ENCODE results near the gene TNFRSF4. TPM values are rescaled to one million over a fixed set of nuclear protein-coding genes. Genes with fewer than 3 reads are reported as not detected.

The TNFRSF4 gene
- total and polyA plus RNA-seq, 4 experiments from 2014 or later, result 13.5 to 75.1 (median 39.3) TPM

GRCh38 chr1:1231400-1232207 is 17.7 kb upstream of the TNFRSF4 start, which contains the start of gene SDF4:
TSS of gene SDF4 (minus strand) at chr1:1232001. CDS start at chr1:1228772, 3,229 bp downstream.
- Histone ChIP-seq H3K4me3 (ENCODE audit: low read length in 2 of 2) (peak within 1 kb of the TSS; percentile 67 to 92), H3K36me3 (ENCODE audit: insufficient read depth, low read length) (peaks cover 17% of the 10 kb centered on the region), H3K27me3 (ENCODE audit: insufficient read depth, low read length) (no peaks in the 10 kb centered on the region), H3K4me1 (ENCODE audit: insufficient read depth, low read length) (peaks cover 39% of the 10 kb centered on the region), H3K27ac (ENCODE audit: low read depth, low read length) (peak within 1 kb of the TSS; percentile 96), H3K9me3 (ENCODE audit: control insufficient read depth in 1 of 2, low read length in 2 of 2) (no peaks in the 10 kb centered on the region)
- Mint-ChIP-seq H3K4me3 (peak within 1 kb of the TSS; percentile 93 to 96 (median 94)), H3K9me3 (peaks cover 0 to 4% (median 0%) of the 10 kb centered on the region in 8 donors), H3K27ac (peak within 1 kb of the TSS; percentile 92 to 96 (median 95)), H3K4me1 (peaks cover 15 to 49% (median 30%) of the 10 kb centered on the region in 4 donors), H3K36me3 (peaks cover 5 to 27% of the 10 kb centered on the region in 2 donors), H3K27me3 (no peaks in the 10 kb centered on the region)
- intact Hi-C loops (cut with micrococcal nuclease), result loop anchor here (1.0 to 5.0 kb wide), 5 partner anchors 17 to 115 kb away; partner anchors contain the start of genes C1orf159, PUSL1, TNFRSF4 and UBE2J2
- CTCF ChIA-PET (ENCODE audit: partially characterized antibody), result interaction anchor here (1.0 to 1.7 kb wide), 3 partner anchors 16 to 109 kb away, joined by 3 to 5 read pairs (median 5); no protein-coding TSS in a partner anchor
- DNase-seq, result peak; percentile 96 to 98 (median 96)
- POLR2A ChIA-PET (ENCODE audit: partially characterized antibody), result interaction anchor here (0.6 to 2.4 kb wide), 18 partner anchors 13 to 168 kb away, joined by 3 to 19 read pairs (median 4); partner anchors contain the start of genes AURKAIP1, CCNL2, TNFRSF18 and TNFRSF4

- H3K4me1 Mint-ChIP-seq, result peaks cover 15 to 50% (median 32%) of the 10 kb centered on the region in 4 donors
- Histone ChIP-seq H3K36me3 (ENCODE audit: insufficient read depth, low read length) (peaks cover 23% of the 10 kb centered on the region), H3K9me3 (ENCODE audit: control insufficient read depth in 1 of 2, low read length in 2 of 2) (no peaks in the 10 kb centered on the region), H3K4me3 (ENCODE audit: low read length in 2 of 2) (peak overlapping the region; percentile 67 to 92), H3K27me3 (ENCODE audit: insufficient read depth, low read length) (no peaks in the 10 kb centered on the region), H3K27ac (ENCODE audit: low read depth, low read length) (peak overlapping the region; percentile 96), H3K4me1 (ENCODE audit: insufficient read depth, low read length) (peaks cover 39% of the 10 kb centered on the region)
- intact Hi-C loops (cut with micrococcal nuclease), result loop anchor here (2.0 to 5.0 kb wide), 3 partner anchors 16 to 114 kb away; partner anchors contain the start of genes C1orf159 and TNFRSF4
- H3K27ac Mint-ChIP-seq, result peak overlapping the region; percentile 92 to 96 (median 95)
- no peaks in the 10 kb centered on the region for H3K27me3 Mint-ChIP-seq
- CTCF ChIA-PET (ENCODE audit: partially characterized antibody), result interaction anchor here (1.0 to 1.7 kb wide), 3 partner anchors 15 to 108 kb away, joined by 3 to 5 read pairs (median 5); no protein-coding TSS in a partner anchor
- H3K4me3 Mint-ChIP-seq, result peak overlapping the region; percentile 93 to 96 (median 94)
- peaks cover 0 to 4% (median 0%) of the 10 kb centered on the region in 8 donors for H3K9me3 Mint-ChIP-seq
- peak in 1 of 5 donors; percentile 23 for DNase-seq
- peaks cover 10 to 31% of the 10 kb centered on the region in 2 donors for H3K36me3 Mint-ChIP-seq
- POLR2A ChIA-PET (ENCODE audit: partially characterized antibody), result interaction anchor here (0.6 to 2.4 kb wide), 12 partner anchors 12 to 144 kb away, joined by 3 to 19 read pairs (median 6); partner anchors contain the start of genes AURKAIP1, TNFRSF18, TNFRSF4 and UBE2J2
Measured at GRCh38 chr1:1230656-1231399, 16.9 kb upstream of the TNFRSF4 start.

- H3K27ac ChIP-seq (ENCODE audit: low read depth, low read length), result peak overlapping the region; percentile 96
- ChIA-PET POLR2A (ENCODE audit: partially characterized antibody) (interaction anchor here (1.7 kb wide), 1 partner anchor 15 kb away, joined by 17 read pairs; the partner anchor contains the start of gene TNFRSF4), CTCF (ENCODE audit: partially characterized antibody) (interaction anchor here (1.5 kb wide), 1 partner anchor 71 kb away, joined by 3 read pairs; no protein-coding TSS in a partner anchor)
- Mint-ChIP-seq H3K36me3 (peaks cover 14 to 35% of the 10 kb centered on the region in 2 donors), H3K4me1 (peaks cover 15 to 51% (median 36%) of the 10 kb centered on the region in 4 donors), H3K27ac (peak overlapping the region in 6 of 7 donors; percentile 27 to 84 (median 68)), H3K9me3 (peaks cover 0 to 4% (median 0%) of the 10 kb centered on the region in 8 donors), H3K27me3 (no peaks in the 10 kb centered on the region), H3K4me3 (peak overlapping the region; percentile 4 to 71 (median 56))
- H3K36me3 ChIP-seq (ENCODE audit: insufficient read depth, low read length), result peaks cover 34% of the 10 kb centered on the region
- H3K4me3 ChIP-seq (ENCODE audit: low read length in 2 of 2), result no peak overlapping the region
- no peaks in the 10 kb centered on the region for H3K9me3 ChIP-seq (ENCODE audit: control insufficient read depth in 1 of 2, low read length in 2 of 2)
- intact Hi-C loops (cut with micrococcal nuclease), result loop anchor here (2.0 to 5.0 kb wide), 3 partner anchors 15 to 113 kb away; partner anchors contain the start of genes C1orf159 and TNFRSF4
- peaks cover 39% of the 10 kb centered on the region for H3K4me1 ChIP-seq (ENCODE audit: insufficient read depth, low read length)
- no peak for DNase-seq
- no peaks in the 10 kb centered on the region for H3K27me3 ChIP-seq (ENCODE audit: insufficient read depth, low read length)
Measured at GRCh38 chr1:1229770-1230169, 15.8 kb upstream of the TNFRSF4 start.

GRCh38 chr1:1228596-1229321 is 14.8 kb upstream of the TNFRSF4 start:
- Mint-ChIP-seq H3K4me1 (peaks cover 15 to 44% (median 28%) of the 10 kb centered on the region in 4 donors), H3K36me3 (peaks cover 14 to 39% of the 10 kb centered on the region in 2 donors), H3K27ac (peak overlapping the region in 2 of 7 donors; percentile 31 to 68), H3K9me3 (peaks cover 0 to 4% (median 0%) of the 10 kb centered on the region in 8 donors), H3K4me3 (no peak overlapping the region), H3K27me3 (no peaks in the 10 kb centered on the region)
- intact Hi-C loops (cut with micrococcal nuclease), result no loop called here
- Histone ChIP-seq H3K36me3 (ENCODE audit: insufficient read depth, low read length) (peaks cover 36% of the 10 kb centered on the region), H3K27me3 (ENCODE audit: insufficient read depth, low read length) (no peaks in the 10 kb centered on the region), H3K4me3 (ENCODE audit: low read length in 2 of 2) (no peak overlapping the region), H3K4me1 (ENCODE audit: insufficient read depth, low read length) (peaks cover 33% of the 10 kb centered on the region), H3K27ac (ENCODE audit: low read depth, low read length) (peak overlapping the region; percentile 15), H3K9me3 (ENCODE audit: control insufficient read depth in 1 of 2, low read length in 2 of 2) (no peaks in the 10 kb centered on the region)
- CTCF ChIA-PET (ENCODE audit: partially characterized antibody), result interaction anchor here (1.5 kb wide), 1 partner anchor 70 kb away, joined by 3 read pairs; no protein-coding TSS in a partner anchor
- POLR2A ChIA-PET (ENCODE audit: partially characterized antibody), result interaction anchor here (1.2 kb wide), 1 partner anchor 13 kb away, joined by 3 read pairs; no protein-coding TSS in a partner anchor
- no peak for DNase-seq

GRCh38 chr1:1228187-1228586 is 14.2 kb upstream of the TNFRSF4 start:
- intact Hi-C loops (cut with micrococcal nuclease), result no loop called here
- H3K36me3 ChIP-seq (ENCODE audit: insufficient read depth, low read length), result peaks cover 38% of the 10 kb centered on the region
- DNase-seq, result no peak
- ChIA-PET CTCF (ENCODE audit: partially characterized antibody) (interaction anchor here (2.3 kb wide), 1 partner anchor 106 kb away, joined by 10 read pairs; no protein-coding TSS in a partner anchor), POLR2A (ENCODE audit: partially characterized antibody) (interaction anchor here (0.6 to 1.2 kb wide), 2 partner anchors 9 to 12 kb away, joined by 3 read pairs; no protein-coding TSS in a partner anchor)
- no peak overlapping the region for H3K4me3 ChIP-seq (ENCODE audit: low read length in 2 of 2)
- Mint-ChIP-seq H3K27ac (peak overlapping the region in 1 of 7 donors; percentile 31), H3K27me3 (no peaks in the 10 kb centered on the region), H3K4me1 (peaks cover 10 to 40% (median 24%) of the 10 kb centered on the region in 4 donors), H3K4me3 (no peak overlapping the region), H3K9me3 (peaks cover 0 to 4% (median 0%) of the 10 kb centered on the region in 8 donors), H3K36me3 (peaks cover 15 to 40% of the 10 kb centered on the region in 2 donors)
- H3K27me3 ChIP-seq (ENCODE audit: insufficient read depth, low read length), result no peaks in the 10 kb centered on the region
- no peaks in the 10 kb centered on the region for H3K9me3 ChIP-seq (ENCODE audit: control insufficient read depth in 1 of 2, low read length in 2 of 2)
- no peak overlapping the region for H3K27ac ChIP-seq (ENCODE audit: low read depth, low read length)
- H3K4me1 ChIP-seq (ENCODE audit: insufficient read depth, low read length), result peaks cover 27% of the 10 kb centered on the region

GRCh38 chr1:1227386-1227785 is 13.4 kb upstream of the TNFRSF4 start:
- peaks cover 20% of the 10 kb centered on the region for H3K4me1 ChIP-seq (ENCODE audit: insufficient read depth, low read length)
- Mint-ChIP-seq H3K4me1 (peaks cover 14 to 46% (median 28%) of the 10 kb centered on the region in 4 donors), H3K4me3 (no peak overlapping the region), H3K27ac (no peak overlapping the region), H3K36me3 (peaks cover 22 to 48% of the 10 kb centered on the region in 2 donors), H3K9me3 (peaks cover 0 to 6% (median 0%) of the 10 kb centered on the region in 8 donors), H3K27me3 (no peaks in the 10 kb centered on the region)
- H3K27ac ChIP-seq (ENCODE audit: low read depth, low read length), result no peak overlapping the region
- no peak for DNase-seq
- CTCF ChIA-PET (ENCODE audit: partially characterized antibody), result interaction anchor here (1.3 to 2.3 kb wide), 2 partner anchors 10 to 105 kb away, joined by 3 to 10 read pairs; no protein-coding TSS in a partner anchor
- intact Hi-C loops (cut with micrococcal nuclease), result no loop called here
- peaks cover 46% of the 10 kb centered on the region for H3K36me3 ChIP-seq (ENCODE audit: insufficient read depth, low read length)
- no peaks in the 10 kb centered on the region for H3K27me3 ChIP-seq (ENCODE audit: insufficient read depth, low read length)
- POLR2A ChIA-PET (ENCODE audit: partially characterized antibody), result interaction anchor here (1.2 to 2.1 kb wide), 2 partner anchors 12 to 13 kb away, joined by 3 to 7 read pairs; partner anchors contain the start of gene TNFRSF4
- H3K4me3 ChIP-seq (ENCODE audit: low read length in 2 of 2), result no peak overlapping the region
- no peaks in the 10 kb centered on the region for H3K9me3 ChIP-seq (ENCODE audit: control insufficient read depth in 1 of 2, low read length in 2 of 2)

All from CD4-positive, alpha-beta memory T cell (primary cell).